GM21528 (cell line): ENCODE measurements around the gene BSND.
"Not testable (repeated sequence)": the region's sequence is repeated elsewhere in the genome, so short reads cannot be mapped to it uniquely, and the experiment has no call there.

Experiments used
- ATAC-seq: cut with Tn5 transposase; IDR thresholded peaks from one replicate; pipeline ENCODE4 v1.9.1; 2021; ENCODE audit warnings: mild to moderate bottlenecking, moderate library complexity; ENCODE audit not compliant: unreplicated experiment, low FRiP score

The BSND gene

GRCh38 chr1:55015123-55015522 is 16.4 kb downstream of the BSND start:
- no peak for ATAC-seq

DNA sequence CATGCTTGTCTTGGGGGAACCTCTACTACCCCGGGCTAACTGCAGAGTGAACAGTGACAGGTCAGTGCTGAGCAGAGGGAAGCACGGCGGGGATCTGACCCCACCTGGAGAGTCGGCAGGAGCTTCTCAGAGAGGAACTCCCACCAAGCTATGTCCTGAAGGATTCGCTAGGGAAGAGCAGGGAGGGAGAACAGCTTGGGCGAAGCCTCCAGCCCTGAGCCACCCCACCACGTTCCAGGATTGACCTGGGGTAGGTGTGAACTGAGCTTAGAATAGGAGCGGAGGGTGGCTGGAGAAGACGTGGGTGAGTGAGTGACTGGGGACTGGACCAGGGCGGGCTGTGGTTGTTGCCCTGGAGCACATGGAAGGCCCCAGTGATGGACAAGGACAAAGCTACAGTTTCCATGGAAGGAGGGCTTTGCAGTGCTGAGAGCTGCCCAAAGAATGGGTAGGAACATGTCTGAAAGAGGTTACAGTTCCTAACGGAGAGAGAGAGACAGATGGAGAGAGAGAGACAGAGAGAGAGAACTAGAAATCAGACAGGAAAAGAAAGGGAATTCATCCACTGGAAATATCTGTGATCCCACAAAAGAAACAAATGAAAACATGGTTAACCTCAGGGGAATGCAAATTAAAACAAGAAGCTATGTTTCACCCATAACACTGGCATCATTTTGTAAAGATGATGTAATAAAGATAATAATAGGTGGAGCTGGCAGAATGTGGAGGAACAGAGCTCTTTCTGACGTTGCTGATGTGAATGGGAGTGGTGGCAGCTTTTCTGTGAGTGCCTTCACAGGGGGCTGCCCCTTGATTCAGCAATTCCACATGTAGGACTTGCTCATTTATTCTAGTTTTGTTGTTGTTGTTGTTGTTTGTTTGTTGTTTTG is 17.2 kb downstream of the BSND start:
- no peak for ATAC-seq

- ATAC-seq: no peak
Observed at GRCh38 chr1:55018395-55018794, 19.7 kb downstream of the BSND start.

DNA sequence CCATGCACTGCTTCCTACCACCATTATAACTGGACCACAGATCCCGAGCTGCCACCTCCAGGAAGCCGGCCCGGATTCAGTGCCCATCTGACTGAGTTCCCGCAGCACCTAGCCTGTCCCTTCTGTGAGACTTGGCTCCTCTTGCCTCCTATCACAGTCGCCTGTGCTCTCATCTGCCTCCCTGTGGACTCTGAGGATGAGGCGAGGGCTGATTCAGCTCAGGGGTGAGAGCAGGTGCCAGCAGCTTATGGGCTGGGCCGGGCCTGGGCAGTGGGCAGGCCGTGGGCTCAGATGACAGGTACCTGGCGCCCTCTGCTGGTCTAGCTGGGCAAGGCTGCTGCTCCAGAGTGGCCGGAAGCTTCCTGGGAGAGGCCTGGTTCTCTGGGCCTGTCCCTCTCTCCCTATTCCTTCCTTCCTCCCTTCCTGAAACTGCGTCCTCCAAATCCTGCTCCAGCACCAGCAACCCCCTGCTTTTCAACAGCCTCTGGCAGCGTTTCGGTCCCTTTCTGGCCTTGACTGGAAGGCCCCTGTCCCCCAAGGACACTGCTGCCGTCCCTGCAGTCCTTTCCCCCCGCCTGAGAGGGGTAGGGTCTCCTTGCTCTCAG is 23.3 kb downstream of the BSND start:
- no peak for ATAC-seq

DNA sequence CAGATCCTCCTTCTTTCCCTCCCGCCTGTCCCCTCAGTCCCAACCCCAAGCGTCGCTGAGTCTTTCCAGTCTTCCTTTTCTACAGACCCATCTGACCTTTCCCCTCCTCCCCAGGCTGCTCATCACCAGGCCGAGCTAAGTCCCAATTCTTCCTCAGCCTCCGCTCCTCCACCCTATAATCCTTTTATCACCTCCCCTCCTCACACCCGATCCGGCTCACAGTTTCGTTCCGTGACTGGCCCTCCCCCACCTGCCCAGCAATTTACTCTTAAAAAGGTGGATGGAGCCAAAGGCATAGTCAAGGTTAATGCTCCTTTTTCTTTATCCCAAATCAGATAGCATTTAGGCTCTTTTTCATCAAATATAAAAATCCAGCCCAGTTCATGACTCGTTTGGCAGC is 25.4 kb downstream of the BSND start:
- not testable (repeated sequence) for ATAC-seq

- ATAC-seq: not testable (repeated sequence)
Observed at GRCh38 chr1:55026682-55027081, 27.9 kb downstream of the BSND start.

- ATAC-seq: not testable (repeated sequence)
Observed at GRCh38 chr1:55031098-55031497, 32.4 kb downstream of the BSND start.

DNA sequence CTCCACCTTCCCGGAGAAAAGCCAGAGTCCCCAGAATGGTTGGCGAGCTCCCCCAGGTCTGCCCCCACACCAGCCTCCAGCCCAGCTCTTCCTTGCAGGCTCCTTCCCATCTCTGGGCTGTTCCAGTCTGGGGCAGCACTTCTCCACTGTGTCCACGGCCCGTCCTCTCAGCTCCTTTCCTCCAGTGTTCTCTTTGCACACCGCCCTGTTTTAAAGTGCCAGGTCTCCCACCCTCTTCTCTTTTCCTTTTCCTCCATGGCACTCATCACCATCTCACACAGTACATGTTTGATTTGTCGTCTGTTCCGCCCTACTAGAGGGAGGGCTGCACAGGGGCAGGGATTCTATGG is 34.5 kb downstream of the BSND start:
- no peak for ATAC-seq

GRCh38 chr1:55034476-55035133 is 35.9 kb downstream of the BSND start:
- ATAC-seq: no peak

DNA sequence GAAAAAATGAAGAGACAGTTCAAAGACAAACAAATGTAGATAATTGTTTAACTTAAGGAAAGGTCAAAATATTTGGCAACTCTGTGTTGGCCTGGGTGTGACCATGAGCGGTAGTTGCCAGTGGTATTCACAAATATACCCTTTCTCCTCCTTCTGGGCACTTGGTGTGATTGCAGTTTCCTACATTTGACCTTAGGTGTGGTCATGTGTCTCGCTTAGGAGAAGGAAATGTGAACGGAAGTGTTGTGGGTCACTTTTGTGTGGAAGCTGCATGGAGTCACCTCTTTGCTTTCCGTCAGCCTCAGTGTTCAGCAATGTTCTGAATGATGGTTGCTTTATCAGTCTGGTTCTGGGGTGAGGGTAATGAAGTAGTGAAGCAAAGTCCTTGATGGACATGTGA is 37.2 kb downstream of the BSND start:
- no peak for ATAC-seq

- ATAC-seq: no peak
Observed at GRCh38 chr1:55037733-55038551, 39.2 kb downstream of the BSND start.

- no peak for ATAC-seq
Observed at GRCh38 chr1:55038552-55038838, 39.8 kb downstream of the BSND start.

GRCh38 chr1:55038974-55039341 is 40.2 kb downstream of the BSND start:
- no peak for ATAC-seq

DNA sequence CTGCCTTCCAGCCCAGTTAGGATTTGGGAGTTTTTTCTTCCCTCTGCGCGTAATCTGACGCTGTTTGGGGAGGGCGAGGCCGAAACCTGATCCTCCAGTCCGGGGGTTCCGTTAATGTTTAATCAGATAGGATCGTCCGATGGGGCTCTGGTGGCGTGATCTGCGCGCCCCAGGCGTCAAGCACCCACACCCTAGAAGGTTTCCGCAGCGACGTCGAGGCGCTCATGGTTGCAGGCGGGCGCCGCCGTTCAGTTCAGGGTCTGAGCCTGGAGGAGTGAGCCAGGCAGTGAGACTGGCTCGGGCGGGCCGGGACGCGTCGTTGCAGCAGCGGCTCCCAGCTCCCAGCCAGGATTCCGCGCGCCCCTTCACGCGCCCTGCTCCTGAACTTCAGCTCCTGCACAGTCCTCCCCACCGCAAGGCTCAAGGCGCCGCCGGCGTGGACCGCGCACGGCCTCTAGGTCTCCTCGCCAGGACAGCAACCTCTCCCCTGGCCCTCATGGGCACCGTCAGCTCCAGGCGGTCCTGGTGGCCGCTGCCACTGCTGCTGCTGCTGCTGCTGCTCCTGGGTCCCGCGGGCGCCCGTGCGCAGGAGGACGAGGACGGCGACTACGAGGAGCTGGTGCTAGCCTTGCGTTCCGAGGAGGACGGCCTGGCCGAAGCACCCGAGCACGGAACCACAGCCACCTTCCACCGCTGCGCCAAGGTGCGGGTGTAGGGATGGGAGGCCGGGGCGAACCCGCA is 40.8 kb downstream of the BSND start, which contains the start of gene PCSK9:
PCSK9 (plus strand) TSS at position 207 of the 741 bp plus-strand sequence; CDS start at position 497, 290 bp downstream.
- no peak for ATAC-seq

GRCh38 chr1:55040083-55040932 is 41.6 kb downstream of the BSND start:
- ATAC-seq: no peak

DNA sequence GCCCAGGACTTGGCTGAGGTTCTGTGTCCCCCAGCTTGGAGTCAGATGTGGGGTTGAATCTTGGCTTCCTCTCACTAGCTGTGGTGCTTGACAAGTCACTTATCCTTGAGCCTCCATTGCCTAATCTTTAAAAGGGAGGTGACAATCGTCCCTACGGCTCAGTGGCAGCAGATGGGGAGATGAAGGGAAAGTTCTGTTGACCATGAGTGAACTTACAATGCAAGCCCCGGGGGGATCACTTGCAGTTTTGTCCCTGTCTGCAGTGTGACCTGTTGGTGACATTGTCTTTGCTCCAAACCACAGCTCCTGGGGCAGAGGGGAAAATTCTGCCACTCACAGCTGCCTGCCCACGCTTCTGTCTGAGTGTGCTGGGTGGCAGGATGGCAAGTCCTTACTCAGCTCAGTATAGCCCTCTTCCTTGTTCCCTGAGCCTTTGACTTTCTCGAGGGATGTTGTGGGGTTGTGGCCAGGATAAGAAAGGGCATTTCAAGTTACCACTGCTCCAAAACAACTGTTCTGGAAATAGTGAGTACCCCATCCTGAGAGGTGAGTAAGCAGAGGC is 42.3 kb downstream of the BSND start:
- ATAC-seq: no peak

DNA sequence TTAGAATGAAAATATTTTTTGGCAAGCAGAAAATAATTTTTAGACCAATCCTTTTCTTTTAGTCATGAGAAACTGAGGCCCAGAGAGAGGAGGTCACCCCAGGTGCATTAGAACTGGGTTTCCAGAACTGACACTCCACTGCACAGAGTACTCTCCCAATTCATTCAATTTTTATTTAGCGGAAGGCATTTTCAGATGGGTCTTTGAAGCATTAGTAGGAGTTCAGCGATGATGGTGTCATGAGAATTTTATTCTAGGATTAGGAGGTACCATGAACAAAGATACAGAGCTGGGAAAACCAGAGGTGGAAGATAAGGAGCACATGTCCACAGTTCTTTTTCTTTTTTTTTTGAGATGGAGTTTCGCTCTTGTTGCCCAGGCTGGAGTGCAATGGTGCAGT is 42.9 kb downstream of the BSND start:
- ATAC-seq: no peak

- ATAC-seq: no peak
Observed at GRCh38 chr1:55043011-55043410, 44.3 kb downstream of the BSND start.

- no peak for ATAC-seq
Observed at GRCh38 chr1:55043726-55044125, 45.0 kb downstream of the BSND start.
